22Rv1 (cell line): Measurements from ENCODE around the gene IGF2BP2.

Experiments
- CTCF ChIP-seq: fragments of 450-650 bp; IDR thresholded peaks from 2 replicates; pipeline ENCODE4 v1.5.1; 2017; ENCODE audit warnings: mild to moderate bottlenecking
- ZFX ChIP-seq: fragments of 450-650 bp; IDR thresholded peaks from 2 replicates; pipeline ENCODE4 v1.6.1; 2017; ENCODE audit warnings: antibody characterized with exemption, borderline replicate concordance

- TF ChIP-seq CTCF, result no peak
- no peak for TF ChIP-seq ZFX
These were observed 176.4 kb downstream of the IGF2BP2 start for GRCh38 chr3:185648396-185648795.
